SU-DHL-6 (cell line): ENCODE data around the gene POLG.

ENCODE experiments used
- H2AFZ ChIP-seq: fragments of 200-600 bp; sonication (generic); 2 replicates; pipeline ENCODE4 v1.6.1; 2014; ENCODE audit warnings: low read depth, mild to moderate bottlenecking, moderate library complexity, mixed read lengths, antibody characterized with exemption, low read length; ENCODE audit not compliant: severe bottlenecking
- H3F3A ChIP-seq: fragments of 200-600 bp; shearing (Covaris generic); 2 replicates; pipeline ENCODE4 v1.6.0; 2016; ENCODE audit warnings: antibody characterized with exemption, mild to moderate bottlenecking; ENCODE audit not compliant: insufficient read depth
- H3K27ac ChIP-seq: fragments of 200-600 bp; sonication (generic); 2 replicates; pipeline ENCODE4 v1.5.1; 2016; ENCODE audit warnings: low read depth, mild to moderate bottlenecking, low read length, moderate library complexity, mixed read lengths
- H3K27me3 ChIP-seq: fragments of 200-600 bp; sonication (generic), shearing (Covaris generic); 2 replicates; pipeline ENCODE4 v1.6.0; 2014; ENCODE audit warnings: mild to moderate bottlenecking, low read length
- H3K36me3 ChIP-seq: fragments of 200-600 bp; sonication (generic); 2 replicates; pipeline ENCODE4 v1.6.1; 2014; ENCODE audit warnings: mild to moderate bottlenecking, low read length, mixed read lengths
- H3K4me2 ChIP-seq: fragments of 300-600, 200-600 bp; shearing (Covaris generic), sonication (generic); 2 replicates; pipeline ENCODE4 v1.6.0; 2014; ENCODE audit warnings: low read length, low read depth, mild to moderate bottlenecking; ENCODE audit not compliant: poor library complexity, severe bottlenecking
- H3K4me3 ChIP-seq: fragments of 200-600 bp; sonication (generic); 2 replicates; pipeline ENCODE4 v1.5.1; 2014; ENCODE audit warnings: antibody characterized with exemption, low read length, mild to moderate bottlenecking, mixed read lengths; ENCODE audit not compliant: insufficient read depth, poor library complexity, severe bottlenecking
- H3K79me2 ChIP-seq: fragments of 200-600 bp; sonication (generic); 2 replicates; pipeline ENCODE4 v1.6.1; 2014; ENCODE audit warnings: mild to moderate bottlenecking, low read length, moderate library complexity; ENCODE audit not compliant: insufficient read depth
- H3K9ac ChIP-seq: fragments of 200-600 bp; sonication (generic); 2 replicates; pipeline ENCODE4 v1.7.0; 2014; ENCODE audit warnings: mild to moderate bottlenecking, low read length
- H3K9me2 ChIP-seq: fragments of 200-600 bp; sonication (generic); replicated peaks from 2 replicates; pipeline ENCODE4 v1.6.1; 2014; ENCODE audit warnings: low read length; ENCODE audit not compliant: insufficient read depth
- H3K9me3 ChIP-seq: fragments of 200-600 bp; sonication (generic); 2 replicates; pipeline ENCODE4 v1.6.1; 2014; ENCODE audit warnings: low read length, mixed read lengths; ENCODE audit not compliant: insufficient read depth
- H4K20me1 ChIP-seq: fragments of 200-600 bp; sonication (generic); 2 replicates; pipeline ENCODE4 v1.6.1; 2014; ENCODE audit warnings: low read depth, mild to moderate bottlenecking, antibody characterized with exemption, low read length, moderate library complexity, mixed read lengths
- CTCF ChIP-seq: fragments of 200-600 bp; sonication (generic); IDR thresholded peaks from one replicate; pipeline ENCODE4 v1.5.1; 2017; ENCODE audit warnings: antibody characterized with exemption, mild to moderate bottlenecking, low read length, moderate library complexity; ENCODE audit not compliant: insufficient read depth, poor library complexity, severe bottlenecking
- EZH2phosphoT487 ChIP-seq: fragments of 200-600 bp; sonication (generic), shearing (Covaris generic); conservative IDR thresholded peaks from 2 replicates; pipeline ENCODE4 v1.6.1; 2018; ENCODE audit warnings: mild to moderate bottlenecking, antibody characterized with exemption, low read length, moderate library complexity, mixed read lengths

Gene POLG

GRCh38 chr15:89309993-89310392 is 24.6 kb downstream of the POLG start:
- peaks cover 59% of the 10 kb centered on the region for H3K36me3 ChIP-seq
- H3K9ac ChIP-seq: no peak overlapping the region
- H3K9me2 ChIP-seq: no peaks in the 10 kb centered on the region
- TF ChIP-seq EZH2phosphoT487 (no peak), CTCF (no peak)
- no peaks in the 10 kb centered on the region for H3K79me2 ChIP-seq
- H3K27ac ChIP-seq: no peak overlapping the region
- no peaks in the 10 kb centered on the region for H3K9me3 ChIP-seq
- no peak overlapping the region for H2AFZ ChIP-seq
- no peak overlapping the region for H3K4me2 ChIP-seq
- H3K27me3 ChIP-seq: no peaks in the 10 kb centered on the region
- H3F3A ChIP-seq: peaks cover 21% of the 10 kb centered on the region
- H3K4me3 ChIP-seq: no peak overlapping the region
- no peaks in the 10 kb centered on the region; the same call in 1 of the 2 replicates for H4K20me1 ChIP-seq

- H3K4me2 ChIP-seq: no peak overlapping the region
- H2AFZ ChIP-seq: no peak overlapping the region
- H3K27ac ChIP-seq: no peak overlapping the region
- TF ChIP-seq CTCF: no peak
- no peak for TF ChIP-seq EZH2phosphoT487
- no peaks in the 10 kb centered on the region for H3K27me3 ChIP-seq
- H4K20me1 ChIP-seq: no peaks in the 10 kb centered on the region
- H3K36me3 ChIP-seq: peaks cover 62% of the 10 kb centered on the region
- no peak overlapping the region for H3K4me3 ChIP-seq
- no peaks in the 10 kb centered on the region for H3K79me2 ChIP-seq
- no peak overlapping the region for H3K9ac ChIP-seq
- H3K9me2 ChIP-seq: no peaks in the 10 kb centered on the region
- peaks cover 8% of the 10 kb centered on the region for H3F3A ChIP-seq
- H3K9me3 ChIP-seq: no peaks in the 10 kb centered on the region
Observed at GRCh38 chr15:89308236-89308635, 26.4 kb downstream of the POLG start.

GRCh38 chr15:89307791-89308190 is 26.8 kb downstream of the POLG start:
- Histone ChIP-seq H3K9ac (no peak overlapping the region), H3F3A (peaks cover 4% of the 10 kb centered on the region; the same call in 1 of the 2 replicates), H2AFZ (no peak overlapping the region), H3K9me3 (no peaks in the 10 kb centered on the region), H3K9me2 (no peaks in the 10 kb centered on the region), H3K79me2 (no peaks in the 10 kb centered on the region), H3K27ac (no peak overlapping the region), H3K4me2 (no peak overlapping the region), H4K20me1 (no peaks in the 10 kb centered on the region), H3K27me3 (no peaks in the 10 kb centered on the region), H3K36me3 (peaks cover 62% of the 10 kb centered on the region), H3K4me3 (no peak overlapping the region)
- TF ChIP-seq EZH2phosphoT487: no peak
- no peak for TF ChIP-seq CTCF
